ENCODE data around the gene KCND3.

GRCh38 chr1:111789142-111789541, 200.3 kb downstream of the KCND3 start:
- TF ChIP-seq, protein P1, sequence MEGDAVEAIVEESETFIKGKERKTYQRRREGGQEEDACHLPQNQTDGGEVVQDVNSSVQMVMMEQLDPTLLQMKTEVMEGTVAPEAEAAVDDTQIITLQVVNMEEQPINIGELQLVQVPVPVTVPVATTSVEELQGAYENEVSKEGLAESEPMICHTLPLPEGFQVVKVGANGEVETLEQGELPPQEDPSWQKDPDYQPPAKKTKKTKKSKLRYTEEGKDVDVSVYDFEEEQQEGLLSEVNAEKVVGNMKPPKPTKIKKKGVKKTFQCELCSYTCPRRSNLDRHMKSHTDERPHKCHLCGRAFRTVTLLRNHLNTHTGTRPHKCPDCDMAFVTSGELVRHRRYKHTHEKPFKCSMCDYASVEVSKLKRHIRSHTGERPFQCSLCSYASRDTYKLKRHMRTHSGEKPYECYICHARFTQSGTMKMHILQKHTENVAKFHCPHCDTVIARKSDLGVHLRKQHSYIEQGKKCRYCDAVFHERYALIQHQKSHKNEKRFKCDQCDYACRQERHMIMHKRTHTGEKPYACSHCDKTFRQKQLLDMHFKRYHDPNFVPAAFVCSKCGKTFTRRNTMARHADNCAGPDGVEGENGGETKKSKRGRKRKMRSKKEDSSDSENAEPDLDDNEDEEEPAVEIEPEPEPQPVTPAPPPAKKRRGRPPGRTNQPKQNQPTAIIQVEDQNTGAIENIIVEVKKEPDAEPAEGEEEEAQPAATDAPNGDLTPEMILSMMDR (IDR thresholded peaks at IDR 0.05; ENCODE audit: low read depth, low read length) = no peak
- no peak for TF ChIP-seq POLR2A (IDR thresholded peaks at IDR 0.05; ENCODE audit: extremely low read depth, insufficient read length)
- no peak for TF ChIP-seq MAX (IDR thresholded peaks at IDR 0.05; ENCODE audit: low read depth, low read length)

Data from NB4 (cell line).